KMS-11 (cell line): ENCODE data around the gene KLF18.

Experiments
- H2AFZ ChIP-seq: fragments of 200-600 bp; sonication (generic); 2 replicates; pipeline ENCODE4 v1.6.1; 2016; ENCODE audit warnings: antibody characterized with exemption, mixed run types, low read depth
- H3K27ac ChIP-seq: fragments of 200-600 bp; sonication (generic); 2 replicates; pipeline ENCODE4 v1.6.1; 2016; ENCODE audit warnings: mild to moderate bottlenecking, mixed run types
- H3K27me3 ChIP-seq: fragments of 200-600 bp; sonication (generic); 2 replicates; pipeline ENCODE4 v1.6.1; 2017; ENCODE audit warnings: mild to moderate bottlenecking, low read depth, mixed run types, moderate library complexity; ENCODE audit not compliant: insufficient read depth
- H3K36me3 ChIP-seq: fragments of 200-600 bp; sonication (generic); 2 replicates; pipeline ENCODE4 v1.6.1; 2017; ENCODE audit warnings: mild to moderate bottlenecking, mixed run types; ENCODE audit not compliant: insufficient read depth
- H3K4me1 ChIP-seq: fragments of 200-600 bp; sonication (generic); 2 replicates; pipeline ENCODE4 v1.6.1; 2016; ENCODE audit warnings: mild to moderate bottlenecking, low read depth, mixed run types; ENCODE audit not compliant: poor library complexity, severe bottlenecking
- H3K4me2 ChIP-seq: fragments of 200-600 bp; sonication (generic); 2 replicates; pipeline ENCODE4 v1.7.0; 2016; ENCODE audit warnings: mild to moderate bottlenecking, mixed run types
- H3K4me3 ChIP-seq: fragments of 200-600 bp; sonication (generic); IDR thresholded peaks from 2 replicates; pipeline ENCODE4 v1.6.1; 2017; ENCODE audit warnings: low read depth, low read length, mixed read lengths; ENCODE audit not compliant: insufficient read depth
- H3K79me2 ChIP-seq: fragments of 200-600 bp; sonication (generic); 2 replicates; pipeline ENCODE4 v1.6.1; 2016; ENCODE audit warnings: low read depth, mixed run types; ENCODE audit not compliant: insufficient read depth
- H3K9ac ChIP-seq: fragments of 200-600 bp; sonication (generic); 2 replicates; pipeline ENCODE4 v1.6.1; 2016; ENCODE audit warnings: mild to moderate bottlenecking, mixed run types
- H4K20me1 ChIP-seq: fragments of 200-600 bp; sonication (generic); 2 replicates; pipeline ENCODE4 v1.6.1; 2016; ENCODE audit warnings: mild to moderate bottlenecking, mixed run types; ENCODE audit not compliant: insufficient read depth
- TF ChIP-seq, protein P1 (sequence below): fragments of 200-600 bp; sonication (generic); conservative IDR thresholded peaks from 2 replicates; pipeline ENCODE4 v1.6.1; 2017; ENCODE audit warnings: low read depth, mild to moderate bottlenecking, antibody characterized with exemption, low read length, moderate library complexity, mixed read lengths

KLF18 gene

DNA sequence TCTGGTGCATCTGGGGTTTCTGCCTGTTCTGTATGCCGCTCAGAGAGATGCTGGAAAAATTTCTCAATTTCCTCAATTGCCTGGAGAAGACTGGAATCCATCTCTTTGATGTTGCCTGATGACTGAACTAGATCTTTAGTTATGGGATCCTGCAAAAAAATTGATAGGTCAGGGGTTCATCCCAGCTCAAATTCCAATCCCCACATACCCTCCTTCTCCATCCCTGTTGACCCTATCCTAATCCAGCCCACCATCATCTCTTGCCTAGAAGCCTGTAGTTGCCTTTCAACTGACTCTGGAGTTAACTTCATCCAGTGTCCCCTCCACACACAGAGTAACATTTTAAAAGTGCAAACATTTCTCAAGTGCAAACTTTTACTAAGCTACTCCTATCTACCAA is at the start of gene KLF18:
Gene KLF18, minus strand, starts transcription at position 101 of the 400 bp plus-strand sequence. Its CDS starts 0 bp downstream, at position 101.
- H3K4me2 ChIP-seq = no peak within 1 kb of the TSS
- H3K79me2 ChIP-seq = no peaks in the 10 kb centered on the region
- TF ChIP-seq, protein P1, sequence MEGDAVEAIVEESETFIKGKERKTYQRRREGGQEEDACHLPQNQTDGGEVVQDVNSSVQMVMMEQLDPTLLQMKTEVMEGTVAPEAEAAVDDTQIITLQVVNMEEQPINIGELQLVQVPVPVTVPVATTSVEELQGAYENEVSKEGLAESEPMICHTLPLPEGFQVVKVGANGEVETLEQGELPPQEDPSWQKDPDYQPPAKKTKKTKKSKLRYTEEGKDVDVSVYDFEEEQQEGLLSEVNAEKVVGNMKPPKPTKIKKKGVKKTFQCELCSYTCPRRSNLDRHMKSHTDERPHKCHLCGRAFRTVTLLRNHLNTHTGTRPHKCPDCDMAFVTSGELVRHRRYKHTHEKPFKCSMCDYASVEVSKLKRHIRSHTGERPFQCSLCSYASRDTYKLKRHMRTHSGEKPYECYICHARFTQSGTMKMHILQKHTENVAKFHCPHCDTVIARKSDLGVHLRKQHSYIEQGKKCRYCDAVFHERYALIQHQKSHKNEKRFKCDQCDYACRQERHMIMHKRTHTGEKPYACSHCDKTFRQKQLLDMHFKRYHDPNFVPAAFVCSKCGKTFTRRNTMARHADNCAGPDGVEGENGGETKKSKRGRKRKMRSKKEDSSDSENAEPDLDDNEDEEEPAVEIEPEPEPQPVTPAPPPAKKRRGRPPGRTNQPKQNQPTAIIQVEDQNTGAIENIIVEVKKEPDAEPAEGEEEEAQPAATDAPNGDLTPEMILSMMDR = no peak
- H3K27me3 ChIP-seq = no peaks in the 10 kb centered on the region
- no peaks in the 10 kb centered on the region for H4K20me1 ChIP-seq
- H3K9ac ChIP-seq = no peak within 1 kb of the TSS
- H3K27ac ChIP-seq = no peak within 1 kb of the TSS
- no peak within 1 kb of the TSS for H2AFZ ChIP-seq
- H3K36me3 ChIP-seq = no peaks in the 10 kb centered on the region
- no peak within 1 kb of the TSS for H3K4me3 ChIP-seq
- H3K4me1 ChIP-seq = no peaks in the 10 kb centered on the region

DNA sequence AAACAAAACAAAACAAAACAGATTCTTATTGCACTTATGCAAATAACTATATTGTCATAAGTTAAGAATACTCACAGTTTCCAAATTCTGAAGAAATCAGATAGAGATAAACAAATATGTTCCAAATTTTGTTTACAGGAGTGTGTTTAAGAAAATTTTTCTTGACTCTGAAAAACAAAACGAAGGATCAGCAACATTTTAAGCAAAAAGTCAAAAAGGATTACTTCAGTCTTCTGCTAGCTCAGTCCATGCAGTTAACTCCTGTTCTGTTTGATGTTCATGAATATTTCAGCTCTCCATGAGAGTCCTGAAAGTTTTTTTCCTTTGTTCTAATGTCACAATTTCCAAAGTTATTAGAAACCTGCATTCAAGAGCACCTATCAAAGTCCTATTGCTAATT is 33.2 kb upstream of the KLF18 start:
- H4K20me1 ChIP-seq = no peaks in the 10 kb centered on the region
- TF ChIP-seq, protein P1 = no peak
- no peak overlapping the region for H3K27ac ChIP-seq
- peaks cover 10% of the 10 kb centered on the region for H3K4me1 ChIP-seq
- no peaks in the 10 kb centered on the region for H3K36me3 ChIP-seq
- no peaks in the 10 kb centered on the region for H3K27me3 ChIP-seq
- no peak overlapping the region for H2AFZ ChIP-seq
- no peak overlapping the region for H3K9ac ChIP-seq
- H3K4me2 ChIP-seq = no peak overlapping the region
- no peak overlapping the region for H3K4me3 ChIP-seq
- no peaks in the 10 kb centered on the region for H3K79me2 ChIP-seq

DNA sequence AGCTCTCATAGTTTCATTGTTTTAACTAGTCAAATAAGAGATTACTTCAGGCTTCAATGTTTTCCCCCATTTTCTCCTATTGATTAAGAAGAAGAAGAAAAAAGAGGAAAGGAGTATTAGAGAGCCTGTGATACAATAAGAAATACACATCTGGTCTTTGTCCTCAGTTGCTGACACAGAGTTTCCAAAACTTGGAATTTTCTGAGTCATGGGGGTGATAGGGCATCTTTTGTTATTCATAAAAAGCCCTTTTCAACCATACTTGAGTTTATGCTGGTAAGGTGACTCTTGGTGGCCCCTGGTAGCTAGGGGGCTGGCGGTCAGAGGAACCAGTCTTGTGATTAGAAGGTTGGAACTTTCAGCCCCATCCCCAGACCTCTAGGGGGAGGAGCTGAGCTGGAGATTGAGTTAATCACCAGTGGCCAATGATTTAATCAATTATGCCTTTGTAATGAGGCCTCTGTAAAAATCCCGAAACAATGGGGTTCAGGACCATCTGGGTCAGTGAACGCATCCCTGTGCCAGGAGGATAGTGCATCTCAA is 28.9 kb upstream of the KLF18 start:
- no peak overlapping the region for H3K27ac ChIP-seq
- TF ChIP-seq, protein P1 = no peak
- H3K4me1 ChIP-seq = peaks cover 10% of the 10 kb centered on the region
- H3K9ac ChIP-seq = no peak overlapping the region
- H3K79me2 ChIP-seq = no peaks in the 10 kb centered on the region
- no peaks in the 10 kb centered on the region for H3K27me3 ChIP-seq
- no peak overlapping the region for H3K4me2 ChIP-seq
- H2AFZ ChIP-seq = no peak overlapping the region
- no peaks in the 10 kb centered on the region for H3K36me3 ChIP-seq
- H4K20me1 ChIP-seq = no peaks in the 10 kb centered on the region
- no peak overlapping the region for H3K4me3 ChIP-seq

DNA sequence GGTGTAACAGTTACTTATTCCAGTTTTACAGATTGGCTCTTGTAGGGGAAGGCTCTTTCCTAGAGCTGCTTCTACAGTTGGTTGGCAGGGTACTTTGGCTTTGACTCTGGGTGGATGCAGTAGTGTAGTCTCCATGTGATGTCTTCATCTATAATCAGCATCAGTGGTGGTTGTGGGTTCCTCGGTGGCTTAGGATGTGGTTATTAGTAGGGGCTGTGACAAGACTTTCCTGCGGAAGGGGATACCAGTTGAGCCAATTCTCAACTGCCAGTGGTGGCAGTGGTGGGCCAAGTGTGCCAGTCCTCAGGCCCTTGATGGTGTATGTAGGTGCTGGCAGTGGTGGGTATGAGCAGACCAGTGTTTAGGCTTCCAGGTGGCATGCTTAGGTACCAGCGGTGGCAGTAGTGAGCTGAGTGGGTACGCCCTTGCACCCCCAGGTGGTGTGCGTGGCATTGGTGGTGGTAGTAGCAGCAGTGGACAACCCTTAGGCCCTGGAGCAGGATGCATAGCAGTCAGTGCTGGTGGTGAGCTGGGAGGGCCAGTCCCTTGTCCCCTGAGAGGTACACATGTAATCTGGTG is 27.2 kb upstream of the KLF18 start:
- Histone ChIP-seq H3K79me2 (no peaks in the 10 kb centered on the region), H3K4me1 (peaks cover 8% of the 10 kb centered on the region), H3K4me3 (no peak overlapping the region), H3K27ac (no peak overlapping the region), H3K36me3 (no peaks in the 10 kb centered on the region), H3K4me2 (no peak overlapping the region), H4K20me1 (no peaks in the 10 kb centered on the region), H3K27me3 (no peaks in the 10 kb centered on the region), H2AFZ (no peak overlapping the region), H3K9ac (no peak overlapping the region)
- TF ChIP-seq, protein P1 = no peak
